Caco-2 (cell line): Measurements from ENCODE around the gene POLH. TPM values are rescaled to one million over a fixed set of nuclear protein-coding genes. Genes with fewer than 3 reads are reported as not detected.
"Not testable (repeated sequence)": the region's sequence is repeated elsewhere in the genome, so short reads cannot be mapped to it uniquely, and the experiment has no call there.

ENCODE experiments used
- BruUV-seq: library from RNA; stranded (reverse); fragments of 400-500 nt; replicated peaks from 2 replicates; lab custom pipeline; 2021; lab: Mats Ljungman, UMichigan
- CTCF ChIA-PET: fragments of 300-600 bp; sonication (Branson Sonifier 250); formaldehyde crosslinking; loops from one replicate; lab custom pipeline; 2022; ENCODE audit warnings: antibody characterized with exemption; lab: Charles Lee
- POLR2A ChIA-PET: fragments of 300-600 bp; sonication (Branson Sonifier 250); formaldehyde crosslinking; loops from one replicate; lab custom pipeline; 2022; ENCODE audit warnings: antibody characterized with exemption; lab: Charles Lee
- DNase-seq, 2 experiments: peaks; one replicate each; pipeline versions ENCODE4 v3.0.0 to v3.0.0-alpha.2; 2020 to 2022
- H3K27me3 ChIP-seq: replicated peaks from 2 replicates; pipeline ENCODE4 v1.6.0; 2011; ENCODE audit warnings: low read length; ENCODE audit not compliant: control insufficient read depth, insufficient read depth
- H3K36me3 ChIP-seq: 2 replicates; pipeline ENCODE4 v1.5.1; 2011; ENCODE audit warnings: low read length; ENCODE audit not compliant: control insufficient read depth, insufficient read depth
- H3K4me1 ChIP-seq: fragments of 250-450 bp; sonication (Bioruptor Pico); 2 replicates; pipeline ENCODE4 v1.5.1; 2020; ENCODE audit warnings: mild to moderate bottlenecking
- H3K4me3 ChIP-seq: 2 replicates; pipeline ENCODE4 v1.5.1; 2011; ENCODE audit warnings: low read depth, mild to moderate bottlenecking, control low read depth, low read length
- H3K9me3 ChIP-seq: fragments of 250-450 bp; sonication (Bioruptor Pico); 2 replicates; pipeline ENCODE4 v1.5.1; 2020; ENCODE audit warnings: mild to moderate bottlenecking, moderate library complexity
- H3K27ac Mint-ChIP-seq: one replicate; pipeline ENCODE4 v1.8.0; 2022; ENCODE audit warnings: mixed read lengths; ENCODE audit not compliant: unreplicated experiment
- H3K27me3 Mint-ChIP-seq: one replicate; pipeline ENCODE4 v1.8.0; 2022; ENCODE audit warnings: mixed read lengths; ENCODE audit not compliant: insufficient read depth, unreplicated experiment
- H3K36me3 Mint-ChIP-seq: one replicate; pipeline ENCODE4 v1.8.0; 2022; ENCODE audit warnings: mild to moderate bottlenecking, mixed read lengths; ENCODE audit not compliant: insufficient read depth, unreplicated experiment
- H3K4me1 Mint-ChIP-seq: one replicate; pipeline ENCODE4 v1.8.0; 2022; ENCODE audit warnings: low read depth, mixed read lengths; ENCODE audit not compliant: unreplicated experiment
- H3K4me3 Mint-ChIP-seq: one replicate; pipeline ENCODE4 v1.8.0; 2022; ENCODE audit warnings: mild to moderate bottlenecking, moderate library complexity, mixed read lengths; ENCODE audit not compliant: unreplicated experiment
- H3K9me3 Mint-ChIP-seq: one replicate; pipeline ENCODE4 v1.8.0; 2022; ENCODE audit warnings: mixed read lengths; ENCODE audit not compliant: unreplicated experiment
- intact Hi-C: fragments of 100-400 bp; cut with micrococcal nuclease; formaldehyde crosslinking; loops from one replicate; pipeline ENCODE4 v1.10.0; 2022; ENCODE audit not compliant: unreplicated experiment
- total RNA-seq: library from RNA; stranded (reverse); gene quantifications from 2 replicates; pipeline ENCODE4 v1.2.3, GENCODE V29; 2022
- TF ChIP-seq, protein P1 (sequence below), 2 experiments: fragments of 200-600 bp in 1 of 2; IDR thresholded peaks; 1 replicate in 1 of 2; 2 replicates in 1 of 2; pipeline versions ENCODE4 v1.5.1 to v1.8.0; 2011 to 2022; ENCODE audit warnings: antibody characterized with exemption in 1 of 2, control low read depth in 1 of 2, inconsistent platforms in 1 of 2, low read depth in 1 of 2, low read length in 1 of 2, mild to moderate bottlenecking in 1 of 2, moderate library complexity in 1 of 2; ENCODE audit not compliant: insufficient read depth in 1 of 2, severe bottlenecking in 1 of 2, unreplicated experiment in 1 of 2

POLH gene
- total RNA-seq, 1 experiment from 2014 or later: 14.2 TPM

DNA sequence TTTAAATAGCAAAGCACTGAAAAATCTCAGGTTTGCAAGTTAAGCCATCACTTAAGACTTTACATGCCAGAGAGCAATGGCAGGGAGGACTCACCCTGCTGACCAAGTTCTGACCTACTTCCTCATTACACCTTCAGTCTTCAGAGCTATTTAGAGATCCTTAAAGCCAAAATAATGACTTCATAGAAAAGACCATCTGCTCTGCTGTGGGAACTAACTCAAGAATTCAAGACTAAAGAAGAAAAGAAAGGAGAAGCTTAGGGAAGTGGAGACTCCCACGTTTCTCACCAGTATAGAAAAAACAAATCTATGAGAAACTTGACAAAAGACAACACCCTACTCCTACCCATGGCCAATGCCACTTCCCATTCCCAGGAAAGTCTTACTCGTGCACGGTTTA lies 28.8 kb upstream of the POLH start:
- ChIA-PET CTCF (no interaction called here), POLR2A (no interaction called here)
- no TSS peak for BruUV-seq
- TF ChIP-seq, protein P1, sequence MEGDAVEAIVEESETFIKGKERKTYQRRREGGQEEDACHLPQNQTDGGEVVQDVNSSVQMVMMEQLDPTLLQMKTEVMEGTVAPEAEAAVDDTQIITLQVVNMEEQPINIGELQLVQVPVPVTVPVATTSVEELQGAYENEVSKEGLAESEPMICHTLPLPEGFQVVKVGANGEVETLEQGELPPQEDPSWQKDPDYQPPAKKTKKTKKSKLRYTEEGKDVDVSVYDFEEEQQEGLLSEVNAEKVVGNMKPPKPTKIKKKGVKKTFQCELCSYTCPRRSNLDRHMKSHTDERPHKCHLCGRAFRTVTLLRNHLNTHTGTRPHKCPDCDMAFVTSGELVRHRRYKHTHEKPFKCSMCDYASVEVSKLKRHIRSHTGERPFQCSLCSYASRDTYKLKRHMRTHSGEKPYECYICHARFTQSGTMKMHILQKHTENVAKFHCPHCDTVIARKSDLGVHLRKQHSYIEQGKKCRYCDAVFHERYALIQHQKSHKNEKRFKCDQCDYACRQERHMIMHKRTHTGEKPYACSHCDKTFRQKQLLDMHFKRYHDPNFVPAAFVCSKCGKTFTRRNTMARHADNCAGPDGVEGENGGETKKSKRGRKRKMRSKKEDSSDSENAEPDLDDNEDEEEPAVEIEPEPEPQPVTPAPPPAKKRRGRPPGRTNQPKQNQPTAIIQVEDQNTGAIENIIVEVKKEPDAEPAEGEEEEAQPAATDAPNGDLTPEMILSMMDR (IDR thresholded peaks at IDR 0.05; ENCODE audit: insufficient read depth in 1 of 2, low read depth in 1 of 2, low read length in 1 of 2, severe bottlenecking in 1 of 2, unreplicated experiment in 1 of 2): no peak
- Histone ChIP-seq H3K9me3 (no peaks in the 10 kb centered on the region), H3K36me3 (no peaks in the 10 kb centered on the region; the same call in 1 of the 2 replicates), H3K4me1 (no peaks in the 10 kb centered on the region), H3K4me3 (no peak overlapping the region), H3K27me3 (no peaks in the 10 kb centered on the region)
- DNase-seq: no peak
- H3K36me3 Mint-ChIP-seq: peaks cover 82% of the 10 kb centered on the region
- H3K9me3 Mint-ChIP-seq: no peaks in the 10 kb centered on the region
- no peaks in the 10 kb centered on the region for H3K27me3 Mint-ChIP-seq
- no peaks in the 10 kb centered on the region for H3K4me1 Mint-ChIP-seq
- H3K4me3 Mint-ChIP-seq: no peak overlapping the region
- intact Hi-C loops: no loop called here
- H3K27ac Mint-ChIP-seq: no peak overlapping the region

GRCh38 chr6:43557620-43558019 lies 18.4 kb upstream of the POLH start:
- H3K36me3 ChIP-seq, H3K4me1 ChIP-seq, H3K27ac Mint-ChIP-seq, H3K27me3 ChIP-seq, H3K9me3 ChIP-seq, BruUV-seq, H3K4me3 Mint-ChIP-seq, H3K27me3 Mint-ChIP-seq, intact Hi-C loops, H3K4me3 ChIP-seq, H3K9me3 Mint-ChIP-seq, DNase-seq, H3K4me1 Mint-ChIP-seq, CTCF ChIA-PET: not testable (repeated sequence)
- POLR2A ChIA-PET: interaction anchor here (0.6 kb wide), 1 partner anchor 130 kb away, joined by 7 read pairs; the partner anchor contains the start of gene ABCC10
- H3K36me3 Mint-ChIP-seq: peaks cover 96% of the 10 kb centered on the region

DNA sequence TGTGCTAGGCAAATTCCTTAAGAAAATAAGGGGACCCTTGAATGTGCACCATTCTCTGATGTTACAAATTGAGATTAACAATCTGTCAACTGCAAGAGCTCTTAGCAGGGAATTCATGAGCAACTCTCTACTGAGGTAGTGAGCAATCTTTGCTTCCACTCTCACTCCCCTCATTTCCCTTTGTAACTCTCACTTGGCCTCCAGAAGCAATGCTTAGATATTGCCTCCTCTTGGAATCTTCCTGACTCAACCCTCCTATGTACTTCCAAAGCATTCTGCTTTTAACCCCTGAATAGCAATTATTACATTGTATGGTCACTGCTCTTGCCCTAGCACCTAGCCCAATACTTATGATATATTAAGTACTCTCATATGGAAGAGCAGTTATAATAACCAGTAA lies 16.7 kb upstream of the POLH start:
- POLR2A ChIA-PET: no interaction called here

More for the DNA sequence above, 16.7 kb upstream of the POLH start:
- H3K9me3 Mint-ChIP-seq: no peaks in the 10 kb centered on the region
- H3K36me3 Mint-ChIP-seq: peaks cover 96% of the 10 kb centered on the region
- H3K4me3 Mint-ChIP-seq: no peak overlapping the region
- no peaks in the 10 kb centered on the region; the same call in none of the 2 replicates for H3K36me3 ChIP-seq
- H3K4me3 ChIP-seq: no peak overlapping the region
- intact Hi-C loops: no loop called here
- no peaks in the 10 kb centered on the region for H3K9me3 ChIP-seq
- H3K27me3 ChIP-seq: no peaks in the 10 kb centered on the region
- CTCF ChIA-PET: no interaction called here
- TF ChIP-seq, protein P1 (IDR thresholded peaks at IDR 0.05; ENCODE audit: insufficient read depth in 1 of 2, low read depth in 1 of 2, low read length in 1 of 2, severe bottlenecking in 1 of 2, unreplicated experiment in 1 of 2): no peak
- H3K4me1 Mint-ChIP-seq: no peaks in the 10 kb centered on the region
- no peaks in the 10 kb centered on the region for H3K27me3 Mint-ChIP-seq
- no peaks in the 10 kb centered on the region for H3K4me1 ChIP-seq
- no TSS peak for BruUV-seq
- H3K27ac Mint-ChIP-seq: no peak overlapping the region
- no peak for DNase-seq
